ENCODE results near the gene MLF2.

- TF ChIP-seq CTCF (conservative IDR thresholded peaks at IDR 0.05) (no peak), ZFX (IDR thresholded peaks at IDR 0.05) (no peak)
Measured at GRCh38 chr12:6759741-6760140, 6.8 kb upstream of the MLF2 start.
